Left ventricle myocardium superior (tissue), 1 donor: ENCODE results near the gene FAM83E. TPM values are rescaled to one million over a fixed set of nuclear protein-coding genes. Genes with fewer than 3 reads are reported as not detected.
"Not testable (repeated sequence)": the region's sequence is repeated elsewhere in the genome, so short reads cannot be mapped to it uniquely, and the experiment has no call there.

Experiments used
- ATAC-seq: fragments of 200-7000 bp; cut with Tn5 transposase; one replicate; pipeline ENCODE4 v1.9.1; 2020; ENCODE audit warnings: mild to moderate bottlenecking, moderate library complexity
- DNase-seq: peaks from one replicate; pipeline ENCODE4 v3.0.0-alpha.2; 2020
- intact Hi-C: fragments of 100-400 bp; cut with micrococcal nuclease; formaldehyde crosslinking; loops from one replicate; pipeline ENCODE4 v1.11.0; 2022
- total RNA-seq: library from RNA; stranded (reverse); fragmentation: NEBNext Ultra II Directional; extraction: Animal tissue kit (Norgen Biotek cat#: 25700); gene quantifications from one replicate; pipeline ENCODE4 v1.2.1, GENCODE V29; 2021
- donor health status: DM: no; HTN: yes; CAD: no; lungs with severe emphysema.

FAM83E gene
- total RNA-seq, 1 donor from 2014 or later, result not detected

DNA sequence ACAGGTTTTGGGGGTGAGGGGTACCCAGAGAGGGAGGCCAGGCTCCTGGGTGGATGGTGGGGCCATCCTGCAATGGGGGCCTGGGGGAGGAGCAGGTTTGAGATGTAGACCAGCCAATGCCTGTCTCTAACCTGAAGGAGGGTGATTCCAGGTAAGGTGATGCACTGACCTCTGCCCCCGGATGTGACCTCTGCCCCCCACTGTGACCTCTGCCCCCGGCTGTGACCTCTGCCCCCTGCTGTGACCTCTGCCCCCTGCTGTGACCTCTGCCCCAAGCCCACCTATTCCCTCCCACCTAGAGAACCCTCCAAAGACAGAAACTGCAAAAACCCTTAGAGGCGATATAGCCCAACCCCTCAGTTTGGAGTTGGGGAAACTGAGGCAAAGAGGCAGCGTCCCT, 18.6 kb downstream of the FAM83E start:
- ATAC-seq (no peak), DNase-seq (no peak)
- intact Hi-C loops, result no loop called here

DNA sequence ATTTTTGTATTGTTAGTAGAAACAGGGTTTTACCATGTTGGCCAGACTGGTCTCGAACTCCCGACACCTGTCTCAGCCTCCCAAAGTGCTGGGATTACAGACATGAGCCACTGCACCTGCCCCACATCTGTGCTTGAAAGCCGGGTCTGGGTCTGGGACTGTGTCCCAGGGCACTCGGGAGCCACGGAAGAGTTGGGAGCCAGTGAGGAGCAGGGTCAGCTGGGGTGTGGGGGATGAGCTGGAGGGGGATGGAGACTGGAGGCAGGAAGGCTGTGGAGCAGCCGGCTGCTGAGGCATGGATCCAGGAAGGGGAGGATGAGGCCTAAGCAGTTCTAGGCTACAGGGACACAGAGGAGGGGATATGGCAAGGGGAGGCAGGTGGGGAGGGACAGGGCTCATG, 19.0 kb downstream of the FAM83E start:
- no peak for ATAC-seq
- intact Hi-C loops, result no loop called here
- no peak for DNase-seq

DNA sequence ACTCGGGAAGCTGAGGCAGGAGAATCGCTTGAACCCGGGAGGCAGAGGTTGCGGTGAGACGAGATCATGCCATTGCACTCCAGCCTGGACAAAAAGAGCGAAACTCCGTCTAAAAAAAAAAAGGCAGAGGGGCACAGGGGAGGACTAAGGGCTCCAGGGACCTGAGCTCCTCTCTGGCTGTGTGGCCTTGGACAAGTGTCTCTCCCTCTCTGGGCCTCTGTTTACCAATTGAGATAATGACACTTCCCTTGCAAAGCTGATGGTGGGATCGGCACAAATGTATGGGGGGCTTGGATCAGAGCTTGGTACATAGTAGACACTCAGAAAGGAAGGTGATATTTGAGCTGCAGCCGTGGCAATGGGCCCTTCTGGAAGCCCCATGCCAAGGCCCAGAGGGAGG, 19.7 kb downstream of the FAM83E start:
- ATAC-seq (no peak), DNase-seq (no peak)
- intact Hi-C loops, result no loop called here

DNA sequence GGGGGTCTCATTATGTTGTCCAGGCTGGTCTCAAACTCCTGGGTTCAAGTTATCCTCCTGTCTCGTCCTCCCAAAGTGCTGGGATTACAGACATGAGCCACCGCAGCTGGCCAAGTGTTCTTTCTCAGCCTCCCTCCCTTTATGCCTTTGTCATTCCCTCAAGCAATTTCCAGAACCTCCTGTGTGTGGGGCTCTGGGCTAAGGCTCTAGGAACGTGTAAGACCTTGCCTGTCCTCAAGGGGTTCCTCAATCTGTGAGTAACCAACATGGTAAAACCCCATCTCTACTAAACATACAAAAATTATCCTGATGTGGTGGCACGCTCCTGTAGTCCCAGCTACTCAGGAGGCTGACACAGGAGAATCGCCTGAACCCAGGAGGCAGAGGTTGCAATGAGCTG, 23.9 kb downstream of the FAM83E start:
- intact Hi-C loops, result no loop called here

DNA sequence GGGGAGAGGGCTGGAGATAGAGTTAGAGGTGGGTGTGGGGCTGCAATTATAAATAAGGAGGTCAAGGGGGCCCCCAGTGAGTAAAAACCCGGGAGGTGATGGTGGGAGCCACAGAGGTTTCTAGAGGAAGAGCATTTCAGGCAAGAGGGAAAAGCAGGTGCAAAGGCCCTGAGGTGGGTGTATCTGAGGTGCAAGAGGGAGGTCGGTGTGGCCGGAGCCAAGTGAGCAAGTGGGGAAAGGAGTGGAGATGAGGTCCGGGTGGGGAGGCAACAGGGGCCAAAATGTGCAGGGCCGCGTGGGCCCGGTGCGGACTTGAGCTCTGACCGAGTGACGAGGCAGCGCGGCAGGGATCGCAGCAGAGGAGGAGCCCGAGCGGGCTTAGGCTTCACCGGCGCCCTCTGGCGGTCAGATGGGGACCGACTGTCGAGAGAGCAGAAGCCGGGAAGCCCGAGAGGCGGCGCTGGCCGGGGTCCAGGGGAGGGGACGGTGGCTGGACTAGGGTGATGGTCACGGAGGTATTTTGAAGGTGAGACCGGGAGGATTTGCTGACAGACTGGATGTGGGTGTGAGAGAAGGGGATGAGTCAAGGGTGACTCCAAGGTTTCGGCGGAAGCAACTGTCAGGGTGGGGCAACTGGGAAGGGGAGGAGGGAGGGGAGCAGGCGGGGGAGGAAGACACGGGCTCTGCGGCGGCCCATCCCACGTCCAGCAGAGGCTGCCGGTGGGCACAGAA, 26.0 kb downstream of the FAM83E start:
- intact Hi-C loops, result loop anchor here (10.0 kb wide), 1 partner anchor 84 kb away; no protein-coding TSS in a partner anchor
- ATAC-seq, result peak; percentile 88
- peak; percentile 97 for DNase-seq

More for the DNA sequence above, 23.9 kb downstream of the FAM83E start:
- ATAC-seq (no peak), DNase-seq (no peak)

DNA sequence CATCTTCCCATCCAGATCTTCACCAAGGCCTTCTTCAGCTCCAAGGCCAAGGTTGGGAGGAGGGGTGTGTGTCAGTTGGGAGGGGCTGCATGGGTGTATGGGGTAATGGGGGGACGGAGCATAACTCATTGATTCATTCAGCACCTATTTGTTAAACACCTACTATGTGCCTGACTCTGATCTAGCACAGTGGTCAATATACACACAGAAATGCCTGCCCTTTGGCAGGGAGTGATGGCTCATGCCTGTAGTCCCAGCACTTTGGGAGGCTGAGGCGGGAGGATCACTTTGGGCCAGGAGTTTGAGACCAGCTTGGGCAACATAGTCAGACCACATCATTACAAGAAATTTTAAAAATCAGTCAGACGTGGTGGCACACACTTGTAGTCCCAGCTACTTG, 27.5 kb downstream of the FAM83E start:
- DNase-seq, result no peak
- intact Hi-C loops, result loop anchor here (10.0 kb wide), 1 partner anchor 83 kb away; no protein-coding TSS in a partner anchor
- ATAC-seq, result no peak

DNA sequence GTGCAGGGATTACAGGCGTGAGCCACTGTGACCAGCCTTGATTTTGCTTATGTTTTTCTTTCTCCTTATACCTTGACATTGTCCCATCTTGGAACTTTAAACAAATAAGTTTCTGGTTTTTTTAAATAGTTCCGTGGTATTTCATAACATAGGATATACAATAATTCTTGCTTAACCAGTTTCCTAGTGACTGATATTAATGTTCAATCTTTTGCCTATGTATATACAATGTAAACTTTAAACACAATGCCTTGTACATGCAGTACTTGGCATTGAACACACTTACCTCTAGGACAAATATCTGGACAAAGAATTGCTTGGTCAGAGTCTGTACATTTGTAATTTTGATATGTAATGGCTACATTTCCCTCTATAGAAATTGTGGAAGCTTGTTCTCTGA, 32.7 kb downstream of the FAM83E start:
- ATAC-seq (no peak), DNase-seq (no peak)
- intact Hi-C loops, result loop anchor here (10.0 kb wide), 1 partner anchor 77 kb away; no protein-coding TSS in a partner anchor

DNA sequence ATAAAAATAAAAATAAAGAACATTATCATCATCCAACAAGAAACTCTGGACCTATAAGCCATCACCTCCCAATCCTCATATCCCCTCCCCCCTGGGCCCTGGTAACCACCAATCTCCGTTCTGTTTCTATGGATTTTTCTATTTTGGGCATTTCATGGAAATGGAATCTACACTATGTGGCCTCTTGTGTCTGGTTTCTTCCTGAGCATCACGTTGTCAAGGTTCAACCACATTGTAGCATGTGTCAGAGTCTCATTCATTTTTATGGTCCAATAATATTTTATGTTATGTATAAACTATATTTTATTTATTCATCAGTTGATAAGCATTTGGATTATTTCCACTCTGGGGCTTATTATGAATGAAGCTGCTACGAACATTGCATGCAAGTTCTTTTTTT, 36.0 kb downstream of the FAM83E start:
- ATAC-seq (no peak), DNase-seq (no peak)
- intact Hi-C loops, result no loop called here

DNA sequence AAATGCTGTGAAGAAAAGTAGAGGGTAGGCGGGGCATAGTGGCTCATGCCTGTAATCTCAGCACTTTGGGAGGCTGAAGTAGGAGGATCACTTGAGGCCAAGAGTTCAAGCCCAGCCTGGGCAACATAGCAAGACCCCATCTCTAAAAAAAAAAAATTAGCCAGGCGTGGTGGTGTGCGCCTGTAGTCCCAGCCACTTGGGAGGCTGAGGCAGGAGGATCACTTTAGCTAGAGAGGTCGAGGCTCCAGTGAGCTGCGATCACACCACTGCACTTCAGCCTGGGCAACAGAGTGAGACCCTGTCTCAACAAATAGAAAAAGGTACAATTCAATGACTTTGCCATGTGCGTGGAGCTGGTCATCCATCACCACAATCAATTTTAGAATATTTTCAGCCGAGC, 37.0 kb downstream of the FAM83E start:
- ATAC-seq, result not testable (repeated sequence)

DNA sequence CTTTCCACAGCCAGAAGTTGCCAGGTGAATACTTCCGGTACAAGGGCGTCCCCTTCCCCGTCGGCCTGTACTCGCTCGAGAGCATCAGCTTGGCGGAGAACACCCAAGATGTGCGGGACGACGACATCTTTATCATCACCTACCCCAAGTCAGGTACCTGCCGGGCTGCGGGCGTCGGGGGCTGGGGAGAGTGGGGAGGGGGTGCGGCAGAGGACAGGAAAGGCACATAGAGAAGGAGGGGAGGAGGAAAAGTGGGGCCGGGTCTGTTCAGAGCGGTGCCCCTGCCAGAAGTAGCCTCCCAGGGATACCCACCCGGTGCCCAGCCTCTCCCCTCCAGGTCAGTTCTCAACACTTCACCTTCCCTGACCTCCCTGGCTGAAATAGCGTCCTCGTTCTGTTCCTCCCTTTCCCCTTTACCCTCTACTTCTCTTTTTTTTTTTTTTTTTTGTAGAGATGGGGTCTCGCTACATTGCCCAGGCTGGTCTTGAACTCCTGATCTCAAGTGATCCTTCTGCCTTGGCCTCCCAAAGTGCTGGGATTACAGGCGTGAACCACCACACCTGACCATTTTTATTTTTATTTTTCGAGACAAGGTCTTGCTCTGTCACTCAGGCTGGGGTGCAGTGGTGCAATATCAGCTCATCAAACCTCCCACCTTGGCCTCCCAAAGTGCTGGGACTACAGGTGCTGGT, 38.8 kb downstream of the FAM83E start:
- DNase-seq, result no peak
- intact Hi-C loops, result no loop called here
- no peak for ATAC-seq

More for the DNA sequence above, 37.0 kb downstream of the FAM83E start:
- intact Hi-C loops, DNase-seq: not testable (repeated sequence)

DNA sequence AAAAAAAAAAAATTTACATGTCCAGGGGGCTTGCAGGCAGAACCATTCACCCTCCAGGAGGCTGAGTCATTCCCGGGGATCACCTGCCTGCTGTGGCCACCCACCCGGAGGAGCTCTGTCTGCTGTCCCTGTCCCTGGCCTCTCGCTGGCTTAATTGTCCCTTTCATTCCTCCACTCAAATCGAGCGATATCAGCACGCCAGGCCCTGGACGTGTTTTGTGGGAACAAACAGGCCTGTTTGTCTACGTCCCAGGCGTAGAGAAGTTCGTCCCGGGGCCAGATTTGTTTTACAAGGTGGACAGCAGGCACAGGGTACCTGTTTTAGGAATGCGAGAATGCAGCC, 41.7 kb downstream of the FAM83E start:
- intact Hi-C loops, result no loop called here
- peak; percentile 51 for DNase-seq
- peak; percentile 44 for ATAC-seq

DNA sequence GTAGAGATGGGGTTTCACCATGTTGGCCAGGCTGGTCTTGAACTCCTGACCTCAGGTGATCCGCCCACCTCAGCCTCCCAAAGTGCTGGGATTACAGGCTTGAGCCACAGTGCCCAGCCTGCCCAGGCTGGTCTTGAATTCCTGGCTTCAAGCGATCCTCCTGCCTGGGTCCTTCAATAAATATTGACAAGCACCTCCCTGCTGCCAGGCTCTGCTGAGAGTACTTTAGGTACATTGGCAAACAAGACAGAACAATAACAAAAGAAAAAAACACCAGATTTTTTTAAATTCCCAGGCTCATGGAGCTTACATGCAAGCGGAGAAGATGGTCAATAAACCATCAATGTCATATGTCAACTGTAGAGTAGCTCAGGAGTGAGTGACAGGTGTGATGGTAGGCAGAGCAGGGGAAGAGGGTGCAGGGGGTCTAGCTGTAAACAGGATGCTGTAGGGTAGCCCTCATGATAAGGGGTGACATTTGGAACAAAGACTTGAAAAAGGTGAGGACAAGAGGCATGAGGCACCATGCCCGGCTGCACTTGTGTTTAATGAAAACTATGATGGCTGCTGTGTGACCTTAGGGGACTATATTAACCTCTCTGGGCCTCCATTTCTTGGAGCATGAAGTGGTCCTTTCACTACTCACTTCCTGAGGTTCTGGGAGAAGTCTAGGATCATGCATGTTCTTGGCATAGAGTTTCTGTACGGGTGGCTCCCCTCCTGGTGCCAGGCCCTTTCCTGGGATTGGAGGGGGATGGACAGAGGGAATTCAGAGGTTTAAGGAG, 43.3 kb downstream of the FAM83E start:
- no peak for ATAC-seq
- intact Hi-C loops, result no loop called here
- no peak for DNase-seq

DNA sequence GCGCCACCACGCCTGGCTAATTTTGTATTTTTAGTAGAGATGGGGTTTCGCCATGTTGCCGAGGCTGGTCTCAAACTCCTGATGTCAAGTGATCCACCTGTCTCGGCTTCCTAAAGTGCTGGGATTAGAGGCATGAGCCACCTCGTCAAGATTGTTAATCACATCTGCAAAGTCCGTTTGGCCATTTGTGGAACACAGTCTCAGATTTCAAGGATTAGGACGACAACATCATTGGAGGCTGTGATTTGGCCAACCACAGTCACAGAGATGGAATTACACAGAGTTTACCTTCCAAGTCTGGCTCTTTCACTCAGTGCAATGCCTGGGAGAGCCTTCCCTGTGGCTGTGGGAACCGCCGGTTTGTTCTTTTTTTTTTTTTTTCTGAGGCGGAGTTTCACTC, 45.1 kb downstream of the FAM83E start:
- DNase-seq, result no peak
- no peak for ATAC-seq
- intact Hi-C loops, result no loop called here

DNA sequence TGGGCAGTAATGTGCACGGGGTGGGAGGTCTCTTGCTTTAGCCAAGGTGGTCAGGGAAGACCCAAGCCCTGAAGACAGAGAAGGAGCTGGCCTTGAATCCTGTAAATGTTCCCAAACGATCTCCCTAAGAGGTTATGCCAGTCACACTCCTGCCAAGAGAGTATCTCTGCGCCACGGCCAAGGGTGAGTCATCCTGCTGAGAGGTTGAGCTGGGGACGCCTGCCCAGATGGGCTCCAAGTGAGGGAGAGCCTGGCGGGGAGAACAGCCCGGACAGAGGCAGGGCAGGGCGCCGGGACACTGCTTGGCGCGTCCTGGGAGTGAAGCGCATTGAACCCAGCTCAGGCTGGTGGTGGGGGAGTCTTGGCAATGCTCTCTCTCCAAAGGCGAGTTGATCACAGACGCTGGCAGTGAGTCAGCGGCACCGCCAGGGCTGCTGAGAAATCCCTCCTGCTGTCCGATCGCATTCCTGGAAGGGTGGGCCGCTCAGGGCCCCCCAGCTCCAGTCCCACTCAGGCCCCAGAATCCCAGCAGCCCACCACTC, 46.5 kb downstream of the FAM83E start:
- intact Hi-C loops, result no loop called here
- ATAC-seq, result peak; percentile 99

DNA sequence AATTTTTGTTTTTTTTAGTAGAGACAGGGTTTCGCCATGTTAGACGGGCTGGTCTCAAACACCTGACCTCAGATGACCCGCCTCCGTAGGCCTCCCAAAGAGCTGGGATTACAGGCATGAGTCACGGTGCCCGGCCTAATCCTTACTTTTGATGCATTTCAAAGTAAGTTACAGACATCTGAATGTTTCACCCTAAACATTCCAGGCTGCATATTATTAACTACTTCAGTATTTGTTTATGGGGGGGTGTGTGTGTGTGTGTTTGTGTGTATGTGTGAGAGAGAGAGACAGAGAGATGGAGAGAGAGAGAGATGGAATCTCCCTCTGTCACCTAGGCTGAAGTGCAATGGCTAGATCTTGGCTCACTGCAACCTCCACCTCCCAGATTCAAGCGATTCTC, 49.8 kb downstream of the FAM83E start:
- intact Hi-C loops, result no loop called here
- DNase-seq, result no peak
- ATAC-seq, result no peak

More for the DNA sequence above, 46.5 kb downstream of the FAM83E start:
- peak; percentile 93 for DNase-seq

Other genes with a start within 250 kb of the FAM83E start
- 79.4 TPM for gene KDELR1, start 223.5 kb downstream of the FAM83E start, total RNA-seq
- 0.17 TPM for gene GRIN2D, start 221.4 kb downstream of the FAM83E start, total RNA-seq
- 15.7 TPM for gene GRWD1, start 169.1 kb downstream of the FAM83E start, total RNA-seq
- 0.35 TPM for gene KCNJ14, start 159.5 kb downstream of the FAM83E start, total RNA-seq
- gene CYTH2, start 145.7 kb downstream of the FAM83E start, total RNA-seq, result 33.4 TPM
- 1.4 TPM for gene LMTK3, start 103.2 kb downstream of the FAM83E start, total RNA-seq
- gene SULT2B1, start 62.9 kb downstream of the FAM83E start, total RNA-seq, result 0.35 TPM
- gene SPACA4, start 8.3 kb downstream of the FAM83E start, total RNA-seq, result not detected
- 554 TPM for gene RPL18, start 4.1 kb upstream of the FAM83E start, total RNA-seq
- gene SPHK2, start 4.4 kb upstream of the FAM83E start, total RNA-seq, result 7.2 TPM
- gene DBP, start 22.3 kb upstream of the FAM83E start, total RNA-seq, result 22.8 TPM
- gene CA11, start 31.1 kb upstream of the FAM83E start, total RNA-seq, result 6.3 TPM
- gene NTN5, start 57.9 kb upstream of the FAM83E start, total RNA-seq, result not detected
- gene FUT2, start 80.9 kb upstream of the FAM83E start, total RNA-seq, result not detected
- gene MAMSTR, start 104.6 kb upstream of the FAM83E start, total RNA-seq, result 3.0 TPM
- gene RASIP1, start 125.5 kb upstream of the FAM83E start, total RNA-seq, result 13.7 TPM
- gene IZUMO1, start 131.8 kb upstream of the FAM83E start, total RNA-seq, result 1.0 TPM
- 1.6 TPM for gene FUT1, start 137.6 kb upstream of the FAM83E start, total RNA-seq
- gene FGF21, start 140.4 kb upstream of the FAM83E start, total RNA-seq, result not detected
- 64.6 TPM for gene BCAT2, start 196.0 kb upstream of the FAM83E start, total RNA-seq
- gene HSD17B14, start 221.4 kb upstream of the FAM83E start, total RNA-seq, result 1.2 TPM